Right ventricle myocardium superior (tissue), 1 donor: ENCODE data around the gene GNAT2. TPM values are rescaled to one million over a fixed set of nuclear protein-coding genes. Genes with fewer than 3 reads are reported as not detected.
A peak's percentile ranks its signal among the peaks of the same experiment; 100 is the strongest.

ENCODE experiments used
- ATAC-seq: fragments of 200-7000 bp; cut with Tn5 transposase; one replicate; pipeline ENCODE4 v1.9.1; 2020; ENCODE audit warnings: mild to moderate bottlenecking; ENCODE audit not compliant: poor library complexity
- DNase-seq: peaks from one replicate; pipeline ENCODE4 v3.0.0-alpha.2; 2020
- intact Hi-C: fragments of 100-400 bp; cut with DNase I; formaldehyde crosslinking; loops from one replicate; pipeline ENCODE4 v1.11.2; 2022
- total RNA-seq: library from RNA; stranded (reverse); fragmentation: NEBNext Ultra II Directional; extraction: Animal tissue kit (Norgen Biotek cat#: 25700); gene quantifications from one replicate; pipeline ENCODE4 v1.2.1, GENCODE V29; 2021
- donor health status: DM: no; HTN: yes; CAD: no; lungs with severe emphysema.

Gene GNAT2
- total RNA-seq, 1 donor from 2014 or later, result not detected

DNA sequence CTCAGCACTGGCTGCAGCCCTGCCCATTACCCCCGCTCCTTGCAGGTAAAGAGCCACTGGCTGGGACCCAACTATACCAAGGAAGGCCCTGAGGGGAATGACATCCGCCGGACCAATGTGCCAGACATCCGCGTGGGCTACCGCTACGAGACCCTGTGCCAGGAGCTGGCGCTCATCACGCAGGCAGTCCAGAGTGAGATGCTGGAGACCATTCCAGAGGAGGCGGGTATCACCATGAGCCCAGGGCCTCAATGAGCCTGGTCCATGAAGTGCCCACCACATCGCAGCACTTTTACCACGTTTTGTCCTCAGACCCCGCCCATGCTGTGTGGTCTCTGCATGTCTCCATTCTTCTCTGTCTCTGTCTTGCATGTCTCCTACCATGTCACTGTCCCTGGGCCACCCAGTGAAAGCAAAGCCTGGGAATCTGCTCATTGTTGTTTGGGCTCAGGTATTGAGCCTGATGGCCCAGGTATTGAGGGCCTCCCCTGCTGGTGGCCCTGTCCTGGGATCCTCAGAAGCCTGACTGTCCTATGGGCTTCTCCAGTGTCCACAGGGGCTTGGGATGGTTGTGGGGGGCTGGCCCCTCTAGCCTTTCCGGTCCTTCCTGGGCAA is 11.6 kb upstream of the GNAT2 start:
- ATAC-seq (no peak), DNase-seq (no peak)
- intact Hi-C loops, result loop anchor here (5.0 kb wide), 1 partner anchor 84 kb away; the partner anchor contains the start of gene GNAI3

- DNase-seq (no peak), ATAC-seq (no peak)
- intact Hi-C loops, result loop anchor here (5.0 kb wide), 1 partner anchor 83 kb away; the partner anchor contains the start of gene GNAI3
These were observed 10.9 kb upstream of the GNAT2 start for GRCh38 chr1:109630081-109630897.

DNA sequence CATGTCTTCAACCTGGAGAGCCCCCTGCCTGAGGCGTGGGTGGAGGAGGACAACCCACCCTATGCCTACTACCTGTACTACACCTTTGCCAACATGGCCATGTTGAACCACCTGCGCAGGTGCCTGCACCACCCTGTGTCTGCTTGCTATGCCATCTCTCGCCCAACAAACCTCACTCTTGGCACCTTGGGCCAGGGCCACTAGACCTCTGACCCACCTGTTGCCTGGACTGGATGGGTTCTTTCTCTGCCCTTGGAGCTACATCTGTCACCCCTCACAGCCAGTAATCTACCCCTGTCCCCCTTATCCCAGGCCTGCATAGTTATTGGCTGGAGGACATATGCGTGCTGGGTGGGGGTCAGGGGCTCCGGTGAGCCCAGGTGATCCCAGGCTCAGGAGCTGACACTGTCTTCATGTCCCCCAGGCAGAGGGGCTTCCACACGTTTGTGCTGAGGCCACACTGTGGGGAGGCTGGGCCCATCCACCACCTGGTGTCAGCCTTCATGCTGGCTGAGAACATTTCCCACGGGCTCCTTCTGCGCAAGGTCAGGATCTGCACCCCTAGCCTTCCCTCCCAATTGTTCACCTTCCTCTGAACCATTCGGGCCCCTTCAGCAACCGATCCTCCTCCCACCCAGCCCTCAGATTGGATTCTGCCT is 10.1 kb upstream of the GNAT2 start:
- ATAC-seq (no peak), DNase-seq (no peak)
- intact Hi-C loops, result loop anchor here (5.0 kb wide), 1 partner anchor 82 kb away; the partner anchor contains the start of gene GNAI3

- no peak for DNase-seq
- intact Hi-C loops, result no loop called here
These were observed 9.3 kb upstream of the GNAT2 start for GRCh38 chr1:109628540-109629321.

DNA sequence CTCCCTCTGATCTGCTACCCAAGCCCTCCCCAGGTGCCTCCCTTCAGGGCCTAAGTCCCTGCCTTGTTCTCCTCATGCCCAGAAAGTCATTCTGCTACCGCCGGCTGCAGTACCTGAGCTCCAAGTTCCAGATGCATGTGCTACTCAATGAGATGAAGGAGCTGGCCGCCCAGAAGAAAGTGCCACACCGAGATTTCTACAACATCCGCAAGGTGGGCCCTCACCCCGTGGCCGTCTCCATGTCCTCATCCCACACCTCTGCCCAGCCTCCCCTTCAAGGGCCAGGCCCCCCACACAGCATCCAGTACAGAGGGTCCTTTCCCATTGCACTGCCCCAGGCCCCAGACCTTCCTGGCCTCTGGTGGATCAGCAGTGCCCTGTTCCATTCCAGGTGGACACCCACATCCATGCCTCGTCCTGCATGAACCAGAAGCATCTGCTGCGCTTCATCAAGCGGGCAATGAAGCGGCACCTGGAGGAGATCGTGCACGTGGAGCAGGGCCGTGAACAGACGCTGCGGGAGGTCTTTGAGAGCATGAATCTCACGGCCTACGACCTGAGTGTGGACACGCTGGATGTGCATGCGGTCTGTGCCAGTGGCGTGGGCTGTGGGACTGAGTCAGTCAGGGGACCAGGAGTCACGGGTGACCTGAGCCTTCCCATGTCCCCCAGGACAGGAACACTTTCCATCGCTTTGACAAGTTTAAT is 8.4 kb upstream of the GNAT2 start:
- DNase-seq, result no peak
- intact Hi-C loops, result no loop called here
- ATAC-seq, result no peak

More at GRCh38 chr1:109628540-109629321, 9.3 kb upstream of the GNAT2 start:
- no peak for ATAC-seq

DNA sequence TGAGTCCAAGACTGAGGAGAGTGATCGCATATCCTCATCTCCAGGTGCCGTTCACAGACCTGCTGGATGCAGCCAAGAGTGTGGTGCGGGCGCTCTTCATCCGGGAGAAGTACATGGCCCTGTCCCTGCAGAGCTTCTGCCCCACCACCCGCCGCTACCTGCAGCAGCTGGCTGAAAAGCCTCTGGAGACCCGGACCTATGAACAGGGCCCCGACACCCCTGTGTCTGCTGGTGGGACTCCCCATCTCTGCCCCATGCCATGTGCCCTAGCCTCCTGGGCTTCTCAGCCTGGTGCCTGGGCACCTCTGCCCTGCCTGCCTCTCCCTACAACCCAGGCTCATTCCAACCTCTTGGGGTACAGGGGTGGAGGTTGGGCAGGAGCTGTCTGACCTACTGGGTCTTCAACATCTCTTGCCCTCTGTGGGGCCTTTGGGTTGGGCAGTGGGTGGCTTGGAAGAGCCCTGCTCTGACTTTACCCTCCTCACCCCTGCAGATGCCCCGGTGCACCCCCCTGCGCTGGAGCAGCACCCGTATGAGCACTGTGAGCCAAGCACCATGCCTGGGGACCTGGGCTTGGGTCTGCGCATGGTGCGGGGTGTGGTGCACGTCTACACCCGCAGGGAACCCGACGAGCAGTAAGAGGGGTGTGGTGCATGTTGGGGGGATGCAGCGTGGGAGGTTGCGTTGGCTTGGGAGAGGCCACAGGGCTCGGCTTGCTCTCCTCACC is 7.4 kb upstream of the GNAT2 start:
- intact Hi-C loops, result no loop called here
- DNase-seq (no peak), ATAC-seq (no peak)

- ATAC-seq (no peak), DNase-seq (no peak)
- intact Hi-C loops, result no loop called here
These were observed 6.5 kb upstream of the GNAT2 start for GRCh38 chr1:109625601-109626560.

GRCh38 chr1:109625176-109625575 is 5.8 kb upstream of the GNAT2 start:
- ATAC-seq, result no peak
- intact Hi-C loops, result no loop called here
- no peak for DNase-seq

DNA sequence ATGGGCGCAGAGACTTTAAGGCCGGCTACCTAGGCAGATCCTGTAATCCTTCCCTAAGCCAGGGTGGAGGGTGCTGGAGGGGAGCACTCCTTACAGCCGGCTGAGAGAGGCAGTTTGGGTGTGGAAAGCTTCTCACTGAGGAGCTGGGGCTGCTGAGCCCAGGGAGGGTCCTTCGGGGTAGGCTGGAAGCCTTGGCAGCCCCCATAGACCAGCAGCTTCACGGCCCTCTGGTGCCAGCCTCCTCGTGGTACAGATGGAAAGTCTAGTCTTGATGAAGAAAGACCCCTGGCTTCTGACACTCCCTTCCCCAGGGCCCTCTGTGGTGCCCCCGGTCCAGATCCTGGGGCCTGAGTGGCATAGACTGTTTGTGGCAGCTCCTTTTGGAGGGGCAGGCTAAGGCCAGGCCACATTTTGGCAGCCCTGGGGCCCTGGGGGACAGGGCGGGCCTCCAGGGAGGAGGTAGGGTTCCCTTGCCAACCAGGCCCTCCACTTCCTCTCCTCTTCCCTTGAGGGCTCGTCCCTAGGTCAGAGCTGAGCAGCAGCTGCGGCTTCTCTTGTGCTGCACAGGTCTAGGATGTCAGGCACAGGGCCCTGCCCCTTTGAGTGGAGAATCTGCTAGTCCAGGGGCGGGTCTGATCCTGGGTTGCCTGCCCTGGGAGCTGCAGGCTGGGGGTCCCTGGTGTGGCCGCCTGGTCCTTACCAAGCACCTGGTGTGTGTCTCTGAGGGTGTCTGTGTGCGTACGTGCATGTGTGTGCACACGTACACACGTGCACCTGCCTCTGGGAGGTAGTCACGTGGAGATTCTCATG is 5.0 kb upstream of the GNAT2 start:
- ATAC-seq (no peak), DNase-seq (no peak)
- intact Hi-C loops, result no loop called here

- intact Hi-C loops, result no loop called here
- DNase-seq, result no peak
- no peak for ATAC-seq
These were observed 4.3 kb upstream of the GNAT2 start for GRCh38 chr1:109623601-109624161.

GRCh38 chr1:109622895-109623294 is 3.5 kb upstream of the GNAT2 start:
- intact Hi-C loops, result no loop called here
- no peak for DNase-seq
- no peak for ATAC-seq

DNA sequence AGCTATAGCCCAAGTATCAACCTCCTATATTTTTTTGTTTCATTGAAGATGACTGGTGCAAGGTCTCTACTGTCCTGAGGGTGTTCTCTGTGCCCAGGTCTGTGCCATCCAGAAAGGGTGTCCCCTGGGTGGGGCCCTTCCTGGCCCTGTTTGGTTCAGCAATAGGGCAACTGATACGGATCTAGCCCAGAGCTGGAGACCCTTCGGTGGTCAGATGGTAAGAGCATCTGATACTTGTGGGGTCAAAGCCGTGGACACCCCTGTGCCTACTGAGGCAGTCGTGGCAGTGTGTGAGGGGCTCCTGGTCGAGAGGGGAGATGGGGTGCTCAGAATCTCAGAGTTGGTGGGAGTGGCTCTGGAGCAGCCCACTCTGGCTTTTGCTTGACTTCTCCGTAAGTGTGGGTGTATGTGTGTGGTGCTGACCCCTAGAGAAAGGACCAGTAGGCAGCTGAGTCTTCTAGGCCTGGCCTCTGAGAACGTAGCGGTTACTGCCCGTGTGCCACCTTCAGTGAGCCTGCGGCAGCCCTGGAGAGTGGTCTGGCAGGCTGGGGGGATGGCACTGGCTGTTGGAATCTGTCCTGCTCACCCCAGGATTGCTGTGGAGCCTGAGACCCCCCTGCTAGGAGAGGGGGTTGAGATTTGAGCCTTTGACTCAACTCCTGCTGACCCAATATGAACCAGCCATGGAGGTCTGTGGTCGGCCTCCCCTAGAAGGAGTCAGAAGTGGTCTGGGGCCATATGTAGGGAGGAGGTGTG is 2.9 kb upstream of the GNAT2 start:
- DNase-seq, result no peak
- no peak for ATAC-seq
- intact Hi-C loops, result no loop called here

DNA sequence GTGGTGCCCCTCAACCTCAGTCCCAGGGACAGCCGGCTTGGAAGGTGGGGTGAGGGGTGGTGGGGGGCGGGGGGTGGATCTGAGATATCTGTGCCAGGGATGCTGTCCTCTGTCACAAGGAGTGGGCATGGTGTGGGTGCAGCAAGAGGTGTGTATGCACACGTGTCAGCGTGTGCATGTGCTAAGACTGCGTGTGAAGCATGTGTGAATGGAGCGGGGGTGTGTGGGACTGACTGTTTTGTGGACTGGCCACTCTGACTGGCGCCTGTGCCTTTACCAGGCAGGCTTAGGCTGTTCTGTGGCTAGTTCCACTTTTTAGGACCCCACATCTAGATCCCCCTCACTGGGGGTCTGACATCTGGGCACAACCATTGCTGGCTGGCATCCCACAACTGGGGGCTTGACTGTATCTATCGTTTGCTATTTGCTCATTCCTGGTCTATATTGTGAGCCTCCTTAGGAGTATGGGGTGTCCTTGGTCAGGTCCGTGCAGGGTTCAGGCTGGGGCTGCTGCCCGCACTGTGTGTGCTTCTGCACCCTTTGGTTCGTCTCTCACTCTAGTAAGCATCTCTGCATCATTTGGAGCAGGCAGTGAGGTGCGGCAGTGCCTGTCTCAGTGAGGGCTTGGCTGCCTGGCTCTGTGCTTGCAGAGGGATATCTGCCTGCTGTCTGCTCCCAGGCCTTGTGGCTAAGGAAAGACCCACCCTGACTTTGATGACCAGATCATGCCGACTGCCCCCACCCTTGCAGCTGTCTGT is 2.1 kb upstream of the GNAT2 start:
- intact Hi-C loops, result no loop called here
- DNase-seq (no peak), ATAC-seq (no peak)

GRCh38 chr1:109620841-109621286 is 1.4 kb upstream of the GNAT2 start:
- peak; percentile 97 for DNase-seq
- peak; percentile 80 for ATAC-seq
- intact Hi-C loops, result no loop called here
